GM12865 (cell line): ENCODE measurements around the gene FBXO45.
"Not testable (repeated sequence)": the region's sequence is repeated elsewhere in the genome, so short reads cannot be mapped to it uniquely, and the experiment has no call there.

Source experiments
- DNase-seq: peaks from one replicate; pipeline ENCODE4 v3.0.0; 2010; ENCODE audit warnings: low read depth
- H3K4me3 ChIP-seq: 2 replicates; pipeline ENCODE4 v1.5.1; 2011; ENCODE audit warnings: mild to moderate bottlenecking, low read depth, low read length, control low read depth
- CTCF ChIP-seq: IDR thresholded peaks from 2 replicates; pipeline ENCODE4 v1.5.1; 2011; ENCODE audit warnings: low read length, control low read depth, low read depth, inconsistent platforms; ENCODE audit not compliant: insufficient read depth; ENCODE audit errors: missing control alignments

The FBXO45 gene

GRCh38 chr3:196557236-196557635, 11.2 kb upstream of the FBXO45 start:
- no peak for DNase-seq
- no peak for TF ChIP-seq CTCF
- no peak overlapping the region for H3K4me3 ChIP-seq

- no peak for DNase-seq
- no peak overlapping the region for H3K4me3 ChIP-seq
- no peak for TF ChIP-seq CTCF
These were observed 10.0 kb upstream of the FBXO45 start for GRCh38 chr3:196558476-196558875.

GRCh38 chr3:196559826-196560225, 8.6 kb upstream of the FBXO45 start:
- no peak for TF ChIP-seq CTCF
- DNase-seq = no peak
- no peak overlapping the region for H3K4me3 ChIP-seq

GRCh38 chr3:196563721-196564225, 4.7 kb upstream of the FBXO45 start:
- no peak overlapping the region for H3K4me3 ChIP-seq
- no peak for DNase-seq
- TF ChIP-seq CTCF = no peak

GRCh38 chr3:196569003-196569516, 600 bp downstream of the FBXO45 start:
- TF ChIP-seq CTCF = no peak
- H3K4me3 ChIP-seq = peak overlapping the region; percentile 77
- peak; percentile 77 for DNase-seq

GRCh38 chr3:196570332-196570731, 1.9 kb downstream of the FBXO45 start:
- DNase-seq, H3K4me3 ChIP-seq: not testable (repeated sequence)

- no peak for TF ChIP-seq CTCF
- no peak for DNase-seq
- H3K4me3 ChIP-seq = no peak overlapping the region
These were observed 3.9 kb downstream of the FBXO45 start for GRCh38 chr3:196572389-196572788.
